GM21367 (cell line): ENCODE results near the gene ATAD3C.
"Not testable (repeated sequence)": the region's sequence is repeated elsewhere in the genome, so short reads cannot be mapped to it uniquely, and the experiment has no call there.

Source experiments
- ATAC-seq: cut with Tn5 transposase; IDR thresholded peaks from one replicate; pipeline ENCODE4 v1.9.1; 2021; ENCODE audit not compliant: unreplicated experiment

The ATAD3C gene

GRCh38 chr1:1441002-1441888 is 8.2 kb upstream of the ATAD3C start:
- no peak for ATAC-seq

DNA sequence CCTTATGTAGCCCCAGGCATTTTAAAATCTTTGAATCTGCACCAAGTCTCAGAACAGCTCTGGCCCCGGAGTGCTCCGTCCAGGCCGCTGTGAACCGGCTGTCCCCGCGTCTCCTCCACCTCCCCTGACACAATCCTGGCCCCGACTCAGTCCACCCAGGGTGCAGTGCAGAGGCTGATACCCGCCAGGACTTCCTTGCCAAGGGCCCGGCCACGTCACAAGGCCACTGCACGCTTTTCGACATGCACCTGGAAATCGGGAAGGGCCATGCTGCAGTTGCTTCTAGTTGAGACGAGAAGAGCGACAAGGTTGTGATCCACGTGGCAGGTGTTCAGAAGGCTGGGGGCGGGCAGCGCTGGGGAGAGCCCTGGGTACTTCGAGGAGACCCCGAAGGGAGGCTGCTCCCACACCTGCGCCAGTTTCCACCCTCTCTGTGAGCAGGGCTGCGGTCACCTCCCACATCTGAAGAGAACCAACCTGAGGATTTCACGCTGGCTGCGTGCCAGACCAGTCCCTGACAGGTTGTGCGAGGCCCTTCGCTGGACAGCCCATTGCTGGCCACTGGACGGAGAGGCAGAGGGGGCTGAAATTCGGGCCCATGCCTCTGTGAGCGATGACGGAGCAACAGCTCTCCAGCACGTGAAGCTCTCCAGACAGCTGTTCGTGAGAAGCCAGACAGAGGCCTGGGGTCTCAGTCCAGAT is 7.3 kb upstream of the ATAD3C start:
- ATAC-seq: no peak

DNA sequence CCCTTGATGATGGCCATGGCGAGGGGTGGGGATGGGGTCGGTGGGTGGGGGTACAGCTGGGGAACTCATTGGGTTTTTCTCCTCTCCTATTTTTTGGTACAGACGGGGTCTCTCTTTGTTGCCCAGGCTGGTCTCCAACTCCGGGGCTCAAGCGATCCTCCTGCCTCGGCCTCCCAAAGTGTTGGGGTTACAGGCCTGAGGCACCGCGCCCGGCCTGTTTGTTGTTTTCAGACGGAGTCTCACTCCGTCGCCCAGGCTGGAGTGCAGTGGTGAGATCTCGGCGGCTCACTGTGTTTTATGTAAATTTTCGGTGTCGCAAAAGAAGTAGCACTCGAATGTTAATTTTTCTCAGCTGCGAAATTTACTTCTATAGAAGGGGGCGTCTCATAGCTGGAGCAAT is 2.9 kb upstream of the ATAD3C start:
- not testable (repeated sequence) for ATAC-seq

DNA sequence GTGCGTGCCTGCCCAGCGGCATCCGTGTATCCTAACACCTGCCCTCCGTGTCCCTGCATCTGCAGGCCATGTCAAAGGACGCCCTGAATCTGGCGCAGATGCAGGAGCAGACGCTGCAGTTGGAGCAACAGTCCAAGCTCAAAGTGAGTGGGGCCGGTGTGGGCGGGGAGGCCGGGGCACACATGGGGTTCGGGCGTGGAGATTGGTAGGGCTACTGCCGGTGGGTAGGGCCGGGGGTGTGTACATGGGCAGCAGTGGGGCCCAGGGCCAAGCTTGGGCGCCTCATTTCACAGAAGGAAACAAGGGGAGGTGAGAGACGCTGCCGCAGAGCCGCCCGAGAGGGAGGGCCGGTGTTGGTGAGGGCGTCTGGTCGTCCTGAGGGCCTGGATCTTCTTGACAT is 1.1 kb downstream of the ATAD3C start:
- not testable (repeated sequence) for ATAC-seq

- ATAC-seq: no peak
Measured at GRCh38 chr1:1451696-1452364, 2.3 kb downstream of the ATAD3C start.

- not testable (repeated sequence) for ATAC-seq
Measured at GRCh38 chr1:1452365-1452739, 2.9 kb downstream of the ATAD3C start.

GRCh38 chr1:1452882-1453281 is 3.4 kb downstream of the ATAD3C start:
- no peak for ATAC-seq

- not testable (repeated sequence) for ATAC-seq
Measured at GRCh38 chr1:1454286-1455056, 5.0 kb downstream of the ATAD3C start.

- ATAC-seq: no peak
Measured at GRCh38 chr1:1455366-1455884, 5.9 kb downstream of the ATAD3C start.

DNA sequence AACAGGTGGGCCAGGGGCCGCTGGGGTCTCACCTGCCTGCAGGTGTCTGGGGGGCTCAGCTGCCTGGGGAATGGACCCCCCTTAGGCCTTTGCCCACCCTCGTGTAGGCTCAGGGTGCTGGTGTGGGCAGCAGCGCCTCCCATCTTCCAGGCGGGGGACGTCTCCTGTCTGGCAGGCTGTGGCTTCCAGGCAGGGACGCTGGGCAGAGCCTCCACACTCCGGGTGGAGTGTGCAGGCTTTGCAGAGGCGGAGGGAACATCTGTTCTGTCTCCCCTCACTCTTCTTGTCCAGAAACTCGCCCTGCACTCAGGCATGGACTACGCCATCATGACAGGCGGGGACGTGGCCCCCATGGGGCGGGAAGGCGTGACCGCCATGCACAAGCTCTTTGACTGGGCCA is 6.4 kb downstream of the ATAD3C start:
- not testable (repeated sequence) for ATAC-seq

DNA sequence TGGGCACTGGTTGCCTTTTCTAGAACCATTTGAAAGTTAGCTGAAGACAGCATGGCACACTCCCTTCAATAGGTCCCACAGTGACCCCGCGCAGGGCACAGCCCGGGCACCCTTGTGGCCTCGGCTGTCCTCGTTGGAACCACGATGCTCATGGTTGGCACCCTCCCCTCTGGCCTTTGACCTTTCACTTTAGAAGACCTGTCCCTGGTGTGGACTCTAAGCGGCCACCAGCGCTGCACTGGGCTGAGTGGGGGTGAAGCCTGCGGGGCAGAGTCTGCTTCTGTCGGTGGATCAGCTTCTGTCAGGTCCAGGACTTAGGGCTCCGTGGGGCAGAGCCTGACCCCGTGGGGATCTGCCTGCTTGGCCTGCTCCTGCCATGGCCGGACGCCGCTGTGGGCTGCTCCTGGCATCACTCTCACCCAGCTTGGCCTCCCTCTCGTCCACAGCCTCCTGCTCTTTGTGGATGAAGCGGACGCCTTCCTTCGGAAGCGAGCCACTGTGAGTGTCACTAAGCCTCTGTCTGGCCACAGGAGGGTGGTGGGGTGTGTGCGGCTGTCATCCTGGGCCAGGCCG is 7.3 kb downstream of the ATAD3C start:
- ATAC-seq: not testable (repeated sequence)

DNA sequence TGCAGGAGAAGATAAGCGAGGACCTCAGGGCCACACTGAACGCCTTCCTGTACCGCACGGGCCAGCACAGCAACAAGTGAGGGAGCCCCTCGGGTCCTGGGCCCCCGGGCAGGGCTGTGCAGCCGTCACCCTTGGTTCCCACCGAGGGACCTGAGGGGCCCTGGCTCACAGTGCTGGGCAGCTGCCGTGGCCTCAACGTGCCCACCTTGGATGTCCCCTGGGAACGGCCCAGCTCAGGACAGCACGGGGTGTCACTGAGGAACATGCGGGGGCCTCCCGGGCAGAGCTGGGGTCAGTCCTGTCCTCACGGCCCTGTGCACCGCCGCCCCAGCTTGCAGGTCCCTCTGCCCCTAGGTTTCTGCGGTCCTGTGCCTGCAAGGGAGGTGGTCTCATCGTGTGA is 9.7 kb downstream of the ATAD3C start:
- not testable (repeated sequence) for ATAC-seq

DNA sequence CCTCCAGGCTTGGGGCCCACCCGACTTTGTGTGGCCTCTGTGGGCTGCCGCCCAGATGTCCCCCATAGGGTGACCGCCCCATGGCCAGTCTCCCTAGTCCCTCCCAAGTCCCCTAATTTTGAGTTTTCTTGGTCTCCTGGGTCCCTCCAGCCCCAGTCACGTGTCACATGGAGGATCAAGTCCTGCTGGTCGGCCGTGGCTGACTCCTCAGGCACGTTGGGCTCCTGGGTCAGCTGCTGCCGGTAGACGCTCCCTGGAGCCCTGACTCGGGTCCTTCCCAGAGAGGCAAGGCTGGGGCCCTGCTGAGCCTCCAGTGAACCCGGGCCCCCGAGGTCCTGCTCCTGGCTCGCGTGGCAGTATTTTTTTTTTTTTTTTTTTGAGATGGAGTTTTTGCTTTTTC is 10.2 kb downstream of the ATAD3C start:
- not testable (repeated sequence) for ATAC-seq

DNA sequence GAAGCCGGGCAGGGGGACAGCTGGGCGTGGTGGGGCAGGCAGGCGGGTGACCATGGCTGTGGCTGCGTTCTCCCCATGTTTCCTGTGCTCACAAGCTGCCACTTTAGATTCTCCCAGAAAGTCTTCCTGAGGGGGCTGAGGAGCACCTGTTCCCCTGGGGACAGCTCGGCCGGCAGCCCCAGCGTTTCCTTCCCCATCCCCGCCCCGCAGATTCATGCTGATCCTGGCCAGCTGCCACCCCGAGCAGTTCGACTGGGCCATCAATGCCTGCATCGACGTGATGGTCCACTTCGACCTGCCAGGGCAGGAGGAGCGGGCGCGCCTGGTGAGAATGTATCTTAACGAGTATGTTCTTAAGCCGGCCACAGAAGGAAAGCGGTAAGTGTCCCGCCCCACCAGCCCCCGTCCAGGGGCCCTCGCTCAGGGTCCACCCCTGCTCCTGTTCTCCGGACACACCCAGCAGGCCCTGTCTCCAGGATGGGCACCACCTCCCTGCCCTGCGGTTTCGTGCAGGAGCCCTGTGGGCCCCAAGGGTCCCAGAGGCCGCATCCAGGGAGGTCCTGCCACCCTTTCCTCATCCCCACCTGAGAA is 11.1 kb downstream of the ATAD3C start:
- ATAC-seq: no peak

GRCh38 chr1:1461721-1462317 is 12.3 kb downstream of the ATAD3C start:
- ATAC-seq: no peak

GRCh38 chr1:1462318-1462966 is 13.0 kb downstream of the ATAD3C start:
- ATAC-seq: no peak

DNA sequence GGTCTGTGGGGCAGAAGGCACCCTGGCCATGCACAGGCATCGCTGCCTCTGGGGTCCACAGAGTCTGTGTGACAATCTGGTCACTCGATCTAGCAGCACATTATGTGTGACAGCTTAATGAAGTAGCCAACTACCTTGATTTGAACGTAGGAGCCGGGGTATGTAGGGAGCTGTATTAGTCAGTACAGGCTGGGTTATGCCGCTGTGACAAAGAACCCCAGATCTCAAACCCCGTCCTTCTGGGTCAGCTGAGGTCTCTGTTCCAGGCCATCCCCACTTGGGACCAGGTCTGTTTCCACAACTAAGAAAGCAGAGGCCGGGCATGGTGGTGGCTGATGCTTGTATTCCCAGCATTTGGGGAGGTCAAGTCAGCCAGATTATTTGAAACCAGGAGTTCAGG is 13.8 kb downstream of the ATAD3C start:
- no peak for ATAC-seq

DNA sequence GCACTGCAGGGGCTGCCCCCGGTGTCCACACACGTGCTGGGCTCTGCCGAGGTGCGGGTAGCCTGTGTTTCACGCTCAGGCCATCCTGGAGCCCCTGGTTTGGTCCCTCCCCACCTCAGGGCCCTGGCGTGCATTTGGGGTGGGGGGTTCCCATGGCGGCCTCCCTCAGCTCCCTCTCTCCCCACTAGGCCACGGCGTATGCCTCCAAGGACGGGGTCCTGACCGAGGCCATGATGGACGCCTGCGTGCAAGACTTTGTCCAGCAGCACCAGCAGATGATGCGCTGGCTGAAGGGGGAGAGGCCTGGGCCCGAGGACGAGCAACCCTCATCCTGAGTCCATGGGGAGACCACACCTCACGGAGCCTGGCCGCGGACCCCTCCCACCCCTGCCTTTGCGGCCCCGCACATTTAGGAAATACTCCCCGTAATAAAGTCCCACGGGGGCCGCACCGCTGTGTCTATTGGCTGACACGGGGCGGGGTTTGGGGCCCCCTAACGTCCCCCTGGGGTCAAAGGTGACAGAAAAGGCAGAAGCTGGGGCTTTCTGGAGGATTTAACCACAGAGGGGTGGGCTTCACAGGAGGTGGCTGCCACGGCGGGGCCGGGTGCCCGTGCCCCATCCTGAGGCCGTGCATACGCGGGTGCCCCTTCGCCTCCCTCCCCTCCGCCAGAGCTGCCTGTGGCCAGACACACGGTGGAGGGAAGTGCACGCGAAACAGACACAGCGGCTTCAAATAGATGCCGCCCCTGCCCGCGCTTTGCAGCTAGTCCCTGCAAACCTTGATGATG is 18.9 kb downstream of the ATAD3C start:
- ATAC-seq: not testable (repeated sequence)
